Activated effector memory CD4-positive, alpha-beta T cell treated with Interleukin-2 at 50 U/mL for 16 hours (primary cell): ENCODE data around the gene SAFB2.

Source experiments
- DNase-seq: peaks from one replicate; pipeline ENCODE4 v3.0.0-alpha.2; 2020

The SAFB2 gene

GRCh38 chr19:5622465-5623396 is at the start of gene SAFB2, which contains the start of gene SAFB:
TSS of gene SAFB2 (minus strand) at chr19:5622776. CDS start at chr19:5622715, 61 bp downstream.
TSS of gene SAFB (plus strand) at chr19:5623083. CDS start at chr19:5623206, 123 bp downstream.
- DNase-seq, result peak; percentile 100

GRCh38 chr19:5671600-5671999 is 49.0 kb upstream of the SAFB2 start:
- no peak for DNase-seq

- no peak for DNase-seq
Measured at GRCh38 chr19:5669212-5669611, 46.6 kb upstream of the SAFB2 start.

- no peak for DNase-seq
Measured at GRCh38 chr19:5667751-5668271, 45.2 kb upstream of the SAFB2 start.

- DNase-seq, result no peak
Measured at GRCh38 chr19:5666921-5667610, 44.5 kb upstream of the SAFB2 start.

GRCh38 chr19:5665781-5666513 is 43.4 kb upstream of the SAFB2 start:
- no peak for DNase-seq

GRCh38 chr19:5664515-5664914 is 41.9 kb upstream of the SAFB2 start:
- no peak for DNase-seq

- no peak for DNase-seq
Measured at GRCh38 chr19:5663904-5664303, 41.3 kb upstream of the SAFB2 start.

GRCh38 chr19:5661483-5661882 is 38.9 kb upstream of the SAFB2 start:
- DNase-seq, result no peak

GRCh38 chr19:5655412-5655811 is 32.8 kb upstream of the SAFB2 start:
- DNase-seq, result no peak

- no peak for DNase-seq
Measured at GRCh38 chr19:5654931-5655330, 32.4 kb upstream of the SAFB2 start.

GRCh38 chr19:5652261-5652660 is 29.7 kb upstream of the SAFB2 start:
- no peak for DNase-seq

- no peak for DNase-seq
Measured at GRCh38 chr19:5651361-5651760, 28.8 kb upstream of the SAFB2 start.

- DNase-seq, result no peak
Measured at GRCh38 chr19:5648464-5648863, 25.9 kb upstream of the SAFB2 start.

GRCh38 chr19:5646703-5647102 is 24.1 kb upstream of the SAFB2 start:
- no peak for DNase-seq

GRCh38 chr19:5645409-5645808 is 22.8 kb upstream of the SAFB2 start:
- no peak for DNase-seq

- no peak for DNase-seq
Measured at GRCh38 chr19:5644037-5644436, 21.5 kb upstream of the SAFB2 start.

- DNase-seq, result no peak
Measured at GRCh38 chr19:5643060-5643459, 20.5 kb upstream of the SAFB2 start.

GRCh38 chr19:5642204-5642603 is 19.6 kb upstream of the SAFB2 start:
- DNase-seq, result no peak

GRCh38 chr19:5641171-5641570 is 18.6 kb upstream of the SAFB2 start:
- no peak for DNase-seq

- DNase-seq, result no peak
Measured at GRCh38 chr19:5637971-5638370, 15.4 kb upstream of the SAFB2 start.

GRCh38 chr19:5635427-5635826 is 12.9 kb upstream of the SAFB2 start:
- no peak for DNase-seq

GRCh38 chr19:5632657-5633056 is 10.1 kb upstream of the SAFB2 start:
- no peak for DNase-seq
